Measurements from ENCODE around the gene CWC27.

- TF ChIP-seq POLR2A (IDR thresholded peaks at IDR 0.05; ENCODE audit: low read length) (no peak), RFX5 (IDR thresholded peaks at IDR 0.05) (no peak), FOSL2 (IDR thresholded peaks at IDR 0.05) (no peak), FOSL2 (CRISPR knock-in tag; IDR thresholded peaks at IDR 0.05) (no peak), RAD21 (conservative IDR thresholded peaks at IDR 0.05 in 1 of 2, IDR thresholded peaks at IDR 0.05 in 1 of 2) (no peak)
Measured at GRCh38 chr5:64839936-64840335, 71.2 kb downstream of the CWC27 start.
